HL-60 (cell line): Measurements from ENCODE around the gene ATP4A.

Source experiments
- DNase-seq, 2 experiments: peaks; one replicate each; pipeline ENCODE4 v3.0.0-alpha.2; 2010 to 2020; ENCODE audit warnings: low read depth in 1 of 2, low spot score in 1 of 2
- H3K27ac ChIP-seq: fragments of 250-450 bp; sonication (Bioruptor Pico); replicated peaks from 2 replicates; pipeline ENCODE4 v1.5.1; 2020; ENCODE audit warnings: mild to moderate bottlenecking, moderate library complexity
- H3K27me3 ChIP-seq: fragments of 250-450 bp; sonication (Bioruptor Pico); 2 replicates; pipeline ENCODE4 v1.5.1; 2021; ENCODE audit warnings: mild to moderate bottlenecking, moderate library complexity; ENCODE audit not compliant: insufficient read depth, poor library complexity, severe bottlenecking
- H3K4me3 ChIP-seq: replicated peaks from 2 replicates; pipeline ENCODE4 v1.5.1; 2011; ENCODE audit warnings: mild to moderate bottlenecking, control low read depth, low read length; ENCODE audit not compliant: insufficient read depth
- CTCF ChIP-seq: IDR thresholded peaks from one replicate; pipeline ENCODE4 v1.5.1; 2011; ENCODE audit warnings: low read length, control low read depth, inconsistent platforms; ENCODE audit not compliant: insufficient read depth
- GABPA ChIP-seq: IDR thresholded peaks from 2 replicates; pipeline ENCODE4 v1.6.1; 2012; ENCODE audit warnings: low read depth
- POLR2AphosphoS5 ChIP-seq: IDR thresholded peaks from 2 replicates; pipeline ENCODE4 v1.6.1; 2012; ENCODE audit warnings: low read depth
- REST ChIP-seq: IDR thresholded peaks from 2 replicates; pipeline ENCODE4 v1.6.1; 2012; ENCODE audit warnings: low read depth; ENCODE audit not compliant: insufficient replicate concordance
- SPI1 ChIP-seq: IDR thresholded peaks from 2 replicates; pipeline ENCODE4 v1.6.1; 2012; ENCODE audit warnings: low read depth, mild to moderate bottlenecking, borderline replicate concordance

ATP4A gene

GRCh38 chr19:35513628-35514281 is 49.7 kb downstream of the ATP4A start, which contains the start of gene DMKN:
TSS of gene DMKN (minus strand) at chr19:35513649. CDS start at chr19:35513475, 174 bp downstream.
- no peak for TF ChIP-seq REST
- no peak for TF ChIP-seq POLR2AphosphoS5
- TF ChIP-seq GABPA, result no peak
- TF ChIP-seq CTCF, result no peak
- TF ChIP-seq SPI1, result no peak
- Histone ChIP-seq H3K27me3 (peaks cover 29% of the 10 kb centered on the region), H3K4me3 (no peak within 1 kb of the TSS), H3K27ac (no peak within 1 kb of the TSS)
- DNase-seq, result no peak

- DNase-seq, result no peak
- Histone ChIP-seq H3K27ac (no peak overlapping the region), H3K27me3 (peaks cover 36% of the 10 kb centered on the region), H3K4me3 (no peak overlapping the region)
- TF ChIP-seq CTCF (no peak), REST (no peak), POLR2AphosphoS5 (no peak), GABPA (no peak), SPI1 (no peak)
Observed at GRCh38 chr19:35512831-35513627, 50.4 kb downstream of the ATP4A start.

GRCh38 chr19:35511337-35511736 is 52.1 kb downstream of the ATP4A start:
- TF ChIP-seq CTCF, result no peak
- TF ChIP-seq REST, result no peak
- TF ChIP-seq POLR2AphosphoS5, result no peak
- no peak for TF ChIP-seq GABPA
- no peak for TF ChIP-seq SPI1
- DNase-seq, result no peak
- peaks cover 48% of the 10 kb centered on the region for H3K27me3 ChIP-seq

More at GRCh38 chr19:35511337-35511736, 52.1 kb downstream of the ATP4A start:
- Histone ChIP-seq H3K27ac (no peak overlapping the region), H3K4me3 (no peak overlapping the region)
